GM12878 (cell line): ENCODE measurements around the gene MBD3.

Source experiments
- CHD1 ChIP-seq: IDR thresholded peaks from 2 replicates; pipeline ENCODE4 v1.6.1; 2012; ENCODE audit warnings: low read depth, low read length, improper control_type of control experiment
- EZH2 ChIP-seq: IDR thresholded peaks from 2 replicates; pipeline ENCODE4 v1.6.1; 2012; ENCODE audit warnings: low read depth, mild to moderate bottlenecking, control low read depth, inconsistent platforms, low read length, borderline replicate concordance; ENCODE audit not compliant: control insufficient read depth
- POLR2A ChIP-seq: IDR thresholded peaks from 2 replicates; pipeline ENCODE4 v1.6.1; 2011; ENCODE audit warnings: low read depth, mild to moderate bottlenecking, low read length
- TF ChIP-seq, protein P1 (sequence below): IDR thresholded peaks from 2 replicates; pipeline ENCODE4 v1.6.1; 2012; ENCODE audit warnings: mild to moderate bottlenecking, low read depth, low read length

DNA sequence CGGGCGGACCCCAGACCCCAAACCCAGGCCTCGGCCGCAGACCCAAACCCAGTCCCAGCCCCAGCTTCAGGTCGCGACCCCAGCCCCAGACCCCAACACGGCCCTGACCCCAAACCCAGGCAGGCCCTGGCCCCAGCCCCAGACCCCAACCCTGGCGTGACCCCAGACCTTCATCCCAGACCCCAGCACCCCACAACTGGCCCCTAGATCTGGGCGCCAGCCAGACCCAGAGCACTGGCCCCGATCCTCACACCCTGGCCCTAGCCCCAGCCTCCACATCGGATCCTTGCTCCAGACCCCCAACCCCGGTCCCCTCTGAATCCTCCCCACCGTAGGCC is 7.5 kb downstream of the MBD3 start:
- TF ChIP-seq POLR2A (no peak), CHD1 (no peak), EZH2 (no peak)
- TF ChIP-seq, protein P1, sequence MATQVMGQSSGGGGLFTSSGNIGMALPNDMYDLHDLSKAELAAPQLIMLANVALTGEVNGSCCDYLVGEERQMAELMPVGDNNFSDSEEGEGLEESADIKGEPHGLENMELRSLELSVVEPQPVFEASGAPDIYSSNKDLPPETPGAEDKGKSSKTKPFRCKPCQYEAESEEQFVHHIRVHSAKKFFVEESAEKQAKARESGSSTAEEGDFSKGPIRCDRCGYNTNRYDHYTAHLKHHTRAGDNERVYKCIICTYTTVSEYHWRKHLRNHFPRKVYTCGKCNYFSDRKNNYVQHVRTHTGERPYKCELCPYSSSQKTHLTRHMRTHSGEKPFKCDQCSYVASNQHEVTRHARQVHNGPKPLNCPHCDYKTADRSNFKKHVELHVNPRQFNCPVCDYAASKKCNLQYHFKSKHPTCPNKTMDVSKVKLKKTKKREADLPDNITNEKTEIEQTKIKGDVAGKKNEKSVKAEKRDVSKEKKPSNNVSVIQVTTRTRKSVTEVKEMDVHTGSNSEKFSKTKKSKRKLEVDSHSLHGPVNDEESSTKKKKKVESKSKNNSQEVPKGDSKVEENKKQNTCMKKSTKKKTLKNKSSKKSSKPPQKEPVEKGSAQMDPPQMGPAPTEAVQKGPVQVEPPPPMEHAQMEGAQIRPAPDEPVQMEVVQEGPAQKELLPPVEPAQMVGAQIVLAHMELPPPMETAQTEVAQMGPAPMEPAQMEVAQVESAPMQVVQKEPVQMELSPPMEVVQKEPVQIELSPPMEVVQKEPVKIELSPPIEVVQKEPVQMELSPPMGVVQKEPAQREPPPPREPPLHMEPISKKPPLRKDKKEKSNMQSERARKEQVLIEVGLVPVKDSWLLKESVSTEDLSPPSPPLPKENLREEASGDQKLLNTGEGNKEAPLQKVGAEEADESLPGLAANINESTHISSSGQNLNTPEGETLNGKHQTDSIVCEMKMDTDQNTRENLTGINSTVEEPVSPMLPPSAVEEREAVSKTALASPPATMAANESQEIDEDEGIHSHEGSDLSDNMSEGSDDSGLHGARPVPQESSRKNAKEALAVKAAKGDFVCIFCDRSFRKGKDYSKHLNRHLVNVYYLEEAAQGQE, result no peak
